ENCODE results near the gene MBD3. TPM values are rescaled to one million over a fixed set of nuclear protein-coding genes. Genes with fewer than 3 reads are reported as not detected.

Gene MBD3
- total RNA-seq, 1 donor from 2014 or later = 34.2 TPM

- no peaks in the 10 kb centered on the region for H3K9me3 Mint-ChIP-seq
- Histone ChIP-seq H3K4me1 (peaks cover 15% of the 10 kb centered on the region), H3K9me3 (ENCODE audit: low read depth) (no peaks in the 10 kb centered on the region), H3K4me2 (peak overlapping the region; percentile 89), H3K36me3 (no peaks in the 10 kb centered on the region), H2AFZ (replicated peaks) (no peak overlapping the region), H3K79me2 (ENCODE audit: low read depth) (peaks cover 63% of the 10 kb centered on the region), H3K4me3 (peak overlapping the region; percentile 77), H3K9ac (peak overlapping the region; percentile 82), H4K20me1 (ENCODE audit: low read depth) (peaks cover 53% of the 10 kb centered on the region), H3F3A (ENCODE audit: low read depth) (peaks cover 44% of the 10 kb centered on the region), H3K27me3 (no peaks in the 10 kb centered on the region), H3K27ac (peak overlapping the region; percentile 98)
- H3K36me3 Mint-ChIP-seq = peaks cover 25% of the 10 kb centered on the region
- H3K4me3 Mint-ChIP-seq = peak overlapping the region; percentile 94
- peaks cover 23% of the 10 kb centered on the region for H3K4me1 Mint-ChIP-seq
- peaks cover 3% of the 10 kb centered on the region for H3K27me3 Mint-ChIP-seq (ENCODE audit: insufficient read depth, low read depth)
- peak; percentile 54 for DNase-seq (ENCODE audit: low spot score)
- peak overlapping the region; percentile 99 for H3K27ac Mint-ChIP-seq
- TF ChIP-seq EZH2phosphoT487 (IDR thresholded peaks at IDR 0.05) (no peak), EZH2 (IDR thresholded peaks at IDR 0.05) (no peak)
- TF ChIP-seq, protein P1, sequence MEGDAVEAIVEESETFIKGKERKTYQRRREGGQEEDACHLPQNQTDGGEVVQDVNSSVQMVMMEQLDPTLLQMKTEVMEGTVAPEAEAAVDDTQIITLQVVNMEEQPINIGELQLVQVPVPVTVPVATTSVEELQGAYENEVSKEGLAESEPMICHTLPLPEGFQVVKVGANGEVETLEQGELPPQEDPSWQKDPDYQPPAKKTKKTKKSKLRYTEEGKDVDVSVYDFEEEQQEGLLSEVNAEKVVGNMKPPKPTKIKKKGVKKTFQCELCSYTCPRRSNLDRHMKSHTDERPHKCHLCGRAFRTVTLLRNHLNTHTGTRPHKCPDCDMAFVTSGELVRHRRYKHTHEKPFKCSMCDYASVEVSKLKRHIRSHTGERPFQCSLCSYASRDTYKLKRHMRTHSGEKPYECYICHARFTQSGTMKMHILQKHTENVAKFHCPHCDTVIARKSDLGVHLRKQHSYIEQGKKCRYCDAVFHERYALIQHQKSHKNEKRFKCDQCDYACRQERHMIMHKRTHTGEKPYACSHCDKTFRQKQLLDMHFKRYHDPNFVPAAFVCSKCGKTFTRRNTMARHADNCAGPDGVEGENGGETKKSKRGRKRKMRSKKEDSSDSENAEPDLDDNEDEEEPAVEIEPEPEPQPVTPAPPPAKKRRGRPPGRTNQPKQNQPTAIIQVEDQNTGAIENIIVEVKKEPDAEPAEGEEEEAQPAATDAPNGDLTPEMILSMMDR (IDR thresholded peaks at IDR 0.05) = peak; percentile 31
Measured at GRCh38 chr19:1590641-1591397, 1.8 kb downstream of the MBD3 start.

GRCh38 chr19:1587872-1588271 is 4.8 kb downstream of the MBD3 start:
- Histone ChIP-seq H4K20me1 (ENCODE audit: low read depth) (peaks cover 55% of the 10 kb centered on the region), H3F3A (ENCODE audit: low read depth) (peaks cover 19% of the 10 kb centered on the region), H3K27ac (no peak overlapping the region), H2AFZ (replicated peaks) (no peak overlapping the region), H3K36me3 (no peaks in the 10 kb centered on the region), H3K4me2 (no peak overlapping the region), H3K27me3 (no peaks in the 10 kb centered on the region), H3K79me2 (ENCODE audit: low read depth) (peaks cover 74% of the 10 kb centered on the region), H3K9me3 (ENCODE audit: low read depth) (no peaks in the 10 kb centered on the region), H3K4me3 (no peak overlapping the region), H3K9ac (no peak overlapping the region), H3K4me1 (peaks cover 11% of the 10 kb centered on the region)
- TF ChIP-seq, protein P1 (IDR thresholded peaks at IDR 0.05) = no peak
- no peak for TF ChIP-seq EZH2phosphoT487 (IDR thresholded peaks at IDR 0.05)
- no peak for TF ChIP-seq EZH2 (IDR thresholded peaks at IDR 0.05)
- Mint-ChIP-seq H3K4me3 (no peak overlapping the region), H3K27me3 (ENCODE audit: insufficient read depth, low read depth) (peaks cover 5% of the 10 kb centered on the region), H3K27ac (peak overlapping the region; percentile 36), H3K36me3 (peaks cover 39% of the 10 kb centered on the region), H3K9me3 (no peaks in the 10 kb centered on the region), H3K4me1 (peaks cover 23% of the 10 kb centered on the region)
- no peak for DNase-seq (ENCODE audit: low spot score)

DNA sequence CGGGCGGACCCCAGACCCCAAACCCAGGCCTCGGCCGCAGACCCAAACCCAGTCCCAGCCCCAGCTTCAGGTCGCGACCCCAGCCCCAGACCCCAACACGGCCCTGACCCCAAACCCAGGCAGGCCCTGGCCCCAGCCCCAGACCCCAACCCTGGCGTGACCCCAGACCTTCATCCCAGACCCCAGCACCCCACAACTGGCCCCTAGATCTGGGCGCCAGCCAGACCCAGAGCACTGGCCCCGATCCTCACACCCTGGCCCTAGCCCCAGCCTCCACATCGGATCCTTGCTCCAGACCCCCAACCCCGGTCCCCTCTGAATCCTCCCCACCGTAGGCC is 7.5 kb downstream of the MBD3 start:
- Mint-ChIP-seq H3K4me1 (peaks cover 12% of the 10 kb centered on the region), H3K27ac (no peak overlapping the region), H3K9me3 (no peaks in the 10 kb centered on the region), H3K4me3 (no peak overlapping the region), H3K27me3 (ENCODE audit: insufficient read depth, low read depth) (peaks cover 2% of the 10 kb centered on the region), H3K36me3 (peaks cover 37% of the 10 kb centered on the region)
- Histone ChIP-seq H3K4me2 (no peak overlapping the region), H3F3A (ENCODE audit: low read depth) (no peaks in the 10 kb centered on the region), H3K79me2 (ENCODE audit: low read depth) (peaks cover 55% of the 10 kb centered on the region), H3K9ac (no peak overlapping the region), H3K9me3 (ENCODE audit: low read depth) (no peaks in the 10 kb centered on the region), H3K4me3 (no peak overlapping the region), H3K4me1 (no peaks in the 10 kb centered on the region), H3K27ac (no peak overlapping the region), H2AFZ (replicated peaks) (no peak overlapping the region), H3K27me3 (no peaks in the 10 kb centered on the region), H4K20me1 (ENCODE audit: low read depth) (peaks cover 56% of the 10 kb centered on the region), H3K36me3 (no peaks in the 10 kb centered on the region)
- no peak for DNase-seq (ENCODE audit: low spot score)
- no peak for TF ChIP-seq EZH2 (IDR thresholded peaks at IDR 0.05)
- TF ChIP-seq, protein P1 (IDR thresholded peaks at IDR 0.05) = no peak
